MV-4-11 (cell line): ENCODE data around the gene TRPV4.

Experiments
- DNase-seq: peaks from one replicate; lab custom pipeline; 2025; lab: John Stamatoyannopoulos, UW

TRPV4 gene

GRCh38 chr12:109828754-109829511 is 4.3 kb downstream of the TRPV4 start:
- DNase-seq, result no peak

GRCh38 chr12:109827566-109828550 is 5.3 kb downstream of the TRPV4 start:
- DNase-seq, result peak; percentile 97

- DNase-seq, result no peak
Measured at GRCh38 chr12:109827080-109827479, 6.1 kb downstream of the TRPV4 start.

GRCh38 chr12:109824731-109825130 is 8.5 kb downstream of the TRPV4 start:
- DNase-seq, result no peak

- DNase-seq, result no peak
Measured at GRCh38 chr12:109822951-109823411, 10.2 kb downstream of the TRPV4 start.

- DNase-seq, result no peak
Measured at GRCh38 chr12:109822416-109822815, 10.8 kb downstream of the TRPV4 start.

- DNase-seq, result no peak
Measured at GRCh38 chr12:109821968-109822367, 11.2 kb downstream of the TRPV4 start.

GRCh38 chr12:109820816-109821381 is 12.3 kb downstream of the TRPV4 start:
- no peak for DNase-seq

GRCh38 chr12:109818905-109819500 is 14.2 kb downstream of the TRPV4 start:
- DNase-seq, result no peak

- DNase-seq, result no peak
Measured at GRCh38 chr12:109818253-109818652, 14.9 kb downstream of the TRPV4 start.

- peak; percentile 14 for DNase-seq
Measured at GRCh38 chr12:109817627-109818231, 15.5 kb downstream of the TRPV4 start.

GRCh38 chr12:109816870-109817269 is 16.3 kb downstream of the TRPV4 start:
- no peak for DNase-seq

GRCh38 chr12:109815757-109816617 is 17.2 kb downstream of the TRPV4 start:
- no peak for DNase-seq

GRCh38 chr12:109815225-109815624 is 18.0 kb downstream of the TRPV4 start:
- DNase-seq, result no peak

GRCh38 chr12:109814600-109815150 is 18.5 kb downstream of the TRPV4 start:
- no peak for DNase-seq

GRCh38 chr12:109813810-109814416 is 19.3 kb downstream of the TRPV4 start:
- DNase-seq, result no peak

- no peak for DNase-seq
Measured at GRCh38 chr12:109811624-109811995, 21.6 kb downstream of the TRPV4 start.

GRCh38 chr12:109810954-109811623 is 22.1 kb downstream of the TRPV4 start:
- DNase-seq, result no peak

GRCh38 chr12:109808876-109809646 is 24.1 kb downstream of the TRPV4 start:
- no peak for DNase-seq
